GM23338 (cell line): ENCODE measurements around the gene SNTG2. TPM values are rescaled to one million over a fixed set of nuclear protein-coding genes. Genes with fewer than 3 reads are reported as not detected.

Experiments used
- ATAC-seq: fragments of 200-7000 bp; cut with Tn5 transposase; 3 replicates; pipeline ENCODE4 v1.9.1; 2020
- DNase-seq: peaks from one replicate; pipeline ENCODE4 v3.0.0-alpha.2; 2015; ENCODE audit warnings: low spot score
- H2AFZ ChIP-seq: fragments of 200-600 bp; sonication (generic); 2 replicates; pipeline ENCODE4 v1.8.0; 2016; ENCODE audit warnings: antibody characterized with exemption, mild to moderate bottlenecking, moderate library complexity
- H3F3A ChIP-seq: fragments of 200-600 bp; sonication (generic); replicated peaks from 2 replicates; pipeline ENCODE4 v1.8.0; 2017; ENCODE audit warnings: antibody characterized with exemption, mixed run types, low read depth
- H3K27ac ChIP-seq: fragments of 200-600 bp; sonication (generic); 2 replicates; pipeline ENCODE4 v1.6.1; 2016; ENCODE audit warnings: low read depth
- H3K27me3 ChIP-seq: fragments of 200-600 bp; sonication (generic); 2 replicates; pipeline ENCODE4 v1.8.0; 2016; ENCODE audit warnings: mild to moderate bottlenecking, mixed run types, moderate library complexity; ENCODE audit not compliant: insufficient read depth
- H3K36me3 ChIP-seq: fragments of 200-600 bp; sonication (generic); 2 replicates; pipeline ENCODE4 v1.8.0; 2016; ENCODE audit warnings: mild to moderate bottlenecking; ENCODE audit not compliant: insufficient read depth
- H3K4me1 ChIP-seq: fragments of 200-600 bp; sonication (generic); 2 replicates; pipeline ENCODE4 v1.8.0; 2016; ENCODE audit warnings: mild to moderate bottlenecking, moderate library complexity; ENCODE audit not compliant: insufficient read depth
- H3K4me2 ChIP-seq: fragments of 200-600 bp; sonication (generic); 2 replicates; pipeline ENCODE4 v1.7.1; 2017; ENCODE audit warnings: mixed run types
- H3K4me3 ChIP-seq: fragments of 200-600 bp; sonication (generic); 2 replicates; pipeline ENCODE4 v1.6.1; 2016; ENCODE audit warnings: mixed run types
- H3K79me2 ChIP-seq: fragments of 200-600 bp; sonication (generic); replicated peaks from 2 replicates; pipeline ENCODE4 v1.8.0; 2017; ENCODE audit warnings: mild to moderate bottlenecking; ENCODE audit not compliant: insufficient read depth
- H3K9me2 ChIP-seq: fragments of 200-600 bp; sonication (generic); 2 replicates; pipeline ENCODE4 v1.8.0; 2017; ENCODE audit not compliant: insufficient read depth
- H4K20me1 ChIP-seq: fragments of 200-600 bp; sonication (generic); replicated peaks from 2 replicates; pipeline ENCODE4 v1.8.0; 2017; ENCODE audit warnings: mild to moderate bottlenecking; ENCODE audit not compliant: insufficient read depth
- H3K27ac Mint-ChIP-seq: 2 replicates; pipeline ENCODE4 v1.8.0; 2020; ENCODE audit warnings: inconsistent platforms, mild to moderate bottlenecking, moderate library complexity, mixed read lengths
- H3K27me3 Mint-ChIP-seq: 3 replicates; pipeline ENCODE4 v1.8.0; 2022; ENCODE audit warnings: low read depth, mild to moderate bottlenecking, moderate library complexity, mixed read lengths, inconsistent platforms; ENCODE audit not compliant: insufficient read depth, poor library complexity
- H3K36me3 Mint-ChIP-seq: 3 replicates; pipeline ENCODE4 v1.8.0; 2021; ENCODE audit warnings: low read depth, mild to moderate bottlenecking, inconsistent platforms, moderate library complexity, mixed read lengths
- H3K4me1 Mint-ChIP-seq: 3 replicates; pipeline ENCODE4 v1.8.0; 2020; ENCODE audit warnings: mild to moderate bottlenecking, inconsistent platforms, mixed read lengths
- H3K4me3 Mint-ChIP-seq: 3 replicates; pipeline ENCODE4 v1.8.0; 2021; ENCODE audit warnings: moderate library complexity, mild to moderate bottlenecking, inconsistent platforms, mixed read lengths
- H3K9me3 Mint-ChIP-seq: 3 replicates; pipeline ENCODE4 v1.8.0; 2020; ENCODE audit warnings: moderate library complexity, mild to moderate bottlenecking, inconsistent platforms, mixed read lengths
- CREB1 ChIP-seq: fragments of 250-450 bp; sonication (Bioruptor Pico); IDR thresholded peaks from 2 replicates; pipeline ENCODE4 v1.5.0; 2020; ENCODE audit warnings: low read depth, mild to moderate bottlenecking, moderate library complexity
- ZNF114 ChIP-seq: fragments of 250-450 bp; sonication (Bioruptor Pico); IDR thresholded peaks from 2 replicates; pipeline ENCODE4 v1.5.0; 2020; ENCODE audit warnings: mild to moderate bottlenecking, moderate library complexity
- polyA plus RNA-seq: library from polyadenylated mRNA; unstranded; fragments of >200 nt; fragmentation: Nextera tagmentation; extraction: Ambion mirVana; gene quantifications from 2 replicates; pipeline ENCODE4 v1.2.1, GENCODE V29; 2016
- total RNA-seq: library from RNA; depleted of rRNA; stranded (reverse); fragments of >200 nt; shearing (Covaris generic); gene quantifications from 2 replicates; pipeline ENCODE4 v1.2.3, GENCODE V29; 2014
- TF ChIP-seq, protein P1 (sequence below): fragments of 250-450 bp; sonication (Bioruptor Pico); IDR thresholded peaks from 2 replicates; pipeline ENCODE4 v1.5.0; 2020; ENCODE audit warnings: mild to moderate bottlenecking, moderate library complexity
- TF ChIP-seq, protein P2 (sequence below): IDR thresholded peaks from one replicate; pipeline ENCODE4 v1.6.1; 2018; ENCODE audit warnings: antibody characterized with exemption; ENCODE audit not compliant: unreplicated experiment

SNTG2 gene
- total and polyA plus RNA-seq, 2 experiments from 2014 or later, result 27.5 to 60.4 TPM

DNA sequence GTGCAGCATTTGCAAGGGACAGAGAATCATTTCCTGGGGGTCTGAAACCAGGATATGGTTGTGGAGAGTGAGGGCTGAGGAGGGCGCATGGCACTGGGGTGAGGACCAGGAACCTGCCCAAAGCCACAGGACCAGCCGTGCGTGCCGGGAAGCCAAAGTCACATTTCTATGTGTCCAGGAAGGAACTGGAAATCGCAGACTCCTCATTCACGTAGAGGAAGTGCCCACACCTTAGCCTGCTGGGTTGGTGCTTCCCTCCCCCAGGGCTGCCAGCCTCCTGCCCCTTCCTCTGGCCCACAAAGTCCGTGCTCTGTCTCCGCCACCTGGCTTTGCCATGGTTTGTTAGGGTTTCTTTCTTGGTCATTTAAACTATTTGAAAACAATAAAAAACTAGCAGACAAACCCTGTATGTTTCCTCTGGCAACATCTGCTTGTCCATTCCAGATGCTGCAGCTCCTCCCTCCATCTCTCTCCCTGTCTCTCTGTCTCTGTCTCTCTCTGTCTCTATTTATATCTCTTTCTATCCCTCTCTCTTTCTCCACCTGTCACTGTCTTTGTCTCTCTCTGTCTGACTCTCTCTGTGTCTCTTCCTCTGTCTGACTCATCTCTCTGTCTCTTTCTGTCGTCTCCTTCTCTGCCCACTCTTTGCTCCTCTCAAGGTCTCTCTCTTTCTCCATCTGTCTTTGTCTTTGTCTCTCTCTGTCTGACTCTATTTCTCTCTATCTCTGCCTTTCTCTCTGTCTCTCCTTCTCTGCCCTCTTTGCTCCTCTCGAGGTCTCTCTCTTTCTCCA is 299.4 kb downstream of the SNTG2 start (continued):
- TF ChIP-seq, protein P1, sequence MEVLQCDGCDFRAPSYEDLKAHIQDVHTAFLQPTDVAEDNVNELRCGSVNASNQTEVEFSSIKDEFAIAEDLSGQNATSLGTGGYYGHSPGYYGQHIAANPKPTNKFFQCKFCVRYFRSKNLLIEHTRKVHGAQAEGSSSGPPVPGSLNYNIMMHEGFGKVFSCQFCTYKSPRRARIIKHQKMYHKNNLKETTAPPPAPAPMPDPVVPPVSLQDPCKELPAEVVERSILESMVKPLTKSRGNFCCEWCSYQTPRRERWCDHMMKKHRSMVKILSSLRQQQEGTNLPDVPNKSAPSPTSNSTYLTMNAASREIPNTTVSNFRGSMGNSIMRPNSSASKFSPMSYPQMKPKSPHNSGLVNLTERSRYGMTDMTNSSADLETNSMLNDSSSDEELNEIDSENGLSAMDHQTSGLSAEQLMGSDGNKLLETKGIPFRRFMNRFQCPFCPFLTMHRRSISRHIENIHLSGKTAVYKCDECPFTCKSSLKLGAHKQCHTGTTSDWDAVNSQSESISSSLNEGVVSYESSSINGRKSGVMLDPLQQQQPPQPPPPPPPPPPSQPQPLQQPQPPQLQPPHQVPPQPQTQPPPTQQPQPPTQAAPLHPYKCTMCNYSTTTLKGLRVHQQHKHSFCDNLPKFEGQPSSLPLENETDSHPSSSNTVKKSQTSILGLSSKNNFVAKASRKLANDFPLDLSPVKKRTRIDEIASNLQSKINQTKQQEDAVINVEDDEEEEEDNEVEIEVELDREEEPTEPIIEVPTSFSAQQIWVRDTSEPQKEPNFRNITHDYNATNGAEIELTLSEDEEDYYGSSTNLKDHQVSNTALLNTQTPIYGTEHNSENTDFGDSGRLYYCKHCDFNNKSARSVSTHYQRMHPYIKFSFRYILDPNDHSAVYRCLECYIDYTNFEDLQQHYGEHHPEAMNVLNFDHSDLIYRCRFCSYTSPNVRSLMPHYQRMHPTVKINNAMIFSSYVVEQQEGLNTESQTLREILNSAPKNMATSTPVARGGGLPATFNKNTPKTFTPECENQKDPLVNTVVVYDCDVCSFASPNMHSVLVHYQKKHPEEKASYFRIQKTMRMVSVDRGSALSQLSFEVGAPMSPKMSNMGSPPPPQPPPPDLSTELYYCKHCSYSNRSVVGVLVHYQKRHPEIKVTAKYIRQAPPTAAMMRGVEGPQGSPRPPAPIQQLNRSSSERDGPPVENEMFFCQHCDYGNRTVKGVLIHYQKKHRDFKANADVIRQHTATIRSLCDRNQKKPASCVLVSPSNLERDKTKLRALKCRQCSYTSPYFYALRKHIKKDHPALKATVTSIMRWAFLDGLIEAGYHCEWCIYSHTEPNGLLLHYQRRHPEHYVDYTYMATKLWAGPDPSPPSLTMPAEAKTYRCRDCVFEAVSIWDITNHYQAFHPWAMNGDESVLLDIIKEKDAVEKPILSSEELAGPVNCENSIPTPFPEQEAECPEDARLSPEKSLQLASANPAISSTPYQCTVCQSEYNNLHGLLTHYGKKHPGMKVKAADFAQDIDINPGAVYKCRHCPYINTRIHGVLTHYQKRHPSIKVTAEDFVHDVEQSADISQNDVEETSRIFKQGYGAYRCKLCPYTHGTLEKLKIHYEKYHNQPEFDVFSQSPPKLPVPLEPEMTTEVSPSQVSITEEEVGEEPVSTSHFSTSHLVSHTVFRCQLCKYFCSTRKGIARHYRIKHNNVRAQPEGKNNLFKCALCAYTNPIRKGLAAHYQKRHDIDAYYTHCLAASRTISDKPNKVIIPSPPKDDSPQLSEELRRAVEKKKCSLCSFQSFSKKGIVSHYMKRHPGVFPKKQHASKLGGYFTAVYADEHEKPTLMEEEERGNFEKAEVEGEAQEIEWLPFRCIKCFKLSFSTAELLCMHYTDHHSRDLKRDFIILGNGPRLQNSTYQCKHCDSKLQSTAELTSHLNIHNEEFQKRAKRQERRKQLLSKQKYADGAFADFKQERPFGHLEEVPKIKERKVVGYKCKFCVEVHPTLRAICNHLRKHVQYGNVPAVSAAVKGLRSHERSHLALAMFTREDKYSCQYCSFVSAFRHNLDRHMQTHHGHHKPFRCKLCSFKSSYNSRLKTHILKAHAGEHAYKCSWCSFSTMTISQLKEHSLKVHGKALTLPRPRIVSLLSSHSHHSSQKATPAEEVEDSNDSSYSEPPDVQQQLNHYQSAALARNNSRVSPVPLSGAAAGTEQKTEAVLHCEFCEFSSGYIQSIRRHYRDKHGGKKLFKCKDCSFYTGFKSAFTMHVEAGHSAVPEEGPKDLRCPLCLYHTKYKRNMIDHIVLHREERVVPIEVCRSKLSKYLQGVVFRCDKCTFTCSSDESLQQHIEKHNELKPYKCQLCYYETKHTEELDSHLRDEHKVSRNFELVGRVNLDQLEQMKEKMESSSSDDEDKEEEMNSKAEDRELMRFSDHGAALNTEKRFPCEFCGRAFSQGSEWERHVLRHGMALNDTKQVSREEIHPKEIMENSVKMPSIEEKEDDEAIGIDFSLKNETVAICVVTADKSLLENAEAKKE (CRISPR knock-in tag), result no peak
- TF ChIP-seq, protein P2, sequence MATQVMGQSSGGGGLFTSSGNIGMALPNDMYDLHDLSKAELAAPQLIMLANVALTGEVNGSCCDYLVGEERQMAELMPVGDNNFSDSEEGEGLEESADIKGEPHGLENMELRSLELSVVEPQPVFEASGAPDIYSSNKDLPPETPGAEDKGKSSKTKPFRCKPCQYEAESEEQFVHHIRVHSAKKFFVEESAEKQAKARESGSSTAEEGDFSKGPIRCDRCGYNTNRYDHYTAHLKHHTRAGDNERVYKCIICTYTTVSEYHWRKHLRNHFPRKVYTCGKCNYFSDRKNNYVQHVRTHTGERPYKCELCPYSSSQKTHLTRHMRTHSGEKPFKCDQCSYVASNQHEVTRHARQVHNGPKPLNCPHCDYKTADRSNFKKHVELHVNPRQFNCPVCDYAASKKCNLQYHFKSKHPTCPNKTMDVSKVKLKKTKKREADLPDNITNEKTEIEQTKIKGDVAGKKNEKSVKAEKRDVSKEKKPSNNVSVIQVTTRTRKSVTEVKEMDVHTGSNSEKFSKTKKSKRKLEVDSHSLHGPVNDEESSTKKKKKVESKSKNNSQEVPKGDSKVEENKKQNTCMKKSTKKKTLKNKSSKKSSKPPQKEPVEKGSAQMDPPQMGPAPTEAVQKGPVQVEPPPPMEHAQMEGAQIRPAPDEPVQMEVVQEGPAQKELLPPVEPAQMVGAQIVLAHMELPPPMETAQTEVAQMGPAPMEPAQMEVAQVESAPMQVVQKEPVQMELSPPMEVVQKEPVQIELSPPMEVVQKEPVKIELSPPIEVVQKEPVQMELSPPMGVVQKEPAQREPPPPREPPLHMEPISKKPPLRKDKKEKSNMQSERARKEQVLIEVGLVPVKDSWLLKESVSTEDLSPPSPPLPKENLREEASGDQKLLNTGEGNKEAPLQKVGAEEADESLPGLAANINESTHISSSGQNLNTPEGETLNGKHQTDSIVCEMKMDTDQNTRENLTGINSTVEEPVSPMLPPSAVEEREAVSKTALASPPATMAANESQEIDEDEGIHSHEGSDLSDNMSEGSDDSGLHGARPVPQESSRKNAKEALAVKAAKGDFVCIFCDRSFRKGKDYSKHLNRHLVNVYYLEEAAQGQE, result no peak

DNA sequence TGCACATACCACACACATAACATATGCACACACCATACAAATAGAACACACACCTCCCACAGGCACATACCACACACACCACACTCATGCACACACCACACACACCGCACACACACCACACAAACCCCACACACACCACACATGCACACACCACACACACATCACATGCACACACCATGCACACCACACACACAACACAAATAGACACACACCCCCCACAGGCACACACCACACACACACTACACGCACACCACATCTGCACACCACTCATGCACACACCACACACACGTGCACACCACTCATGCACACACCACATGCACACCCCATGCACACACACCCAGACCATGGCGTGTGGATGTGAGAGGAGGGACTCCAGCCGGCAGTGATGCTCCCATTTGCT is 300.9 kb downstream of the SNTG2 start:
- Histone ChIP-seq H3K27me3 (no peaks in the 10 kb centered on the region), H4K20me1 (no peaks in the 10 kb centered on the region), H2AFZ (no peak overlapping the region), H3K4me3 (no peak overlapping the region), H3K79me2 (no peaks in the 10 kb centered on the region), H3K4me2 (no peak overlapping the region), H3K9me2 (no peaks in the 10 kb centered on the region), H3F3A (no peaks in the 10 kb centered on the region), H3K27ac (no peak overlapping the region), H3K4me1 (no peaks in the 10 kb centered on the region), H3K36me3 (no peaks in the 10 kb centered on the region)
- Mint-ChIP-seq H3K36me3 (no peaks in the 10 kb centered on the region), H3K4me3 (no peak overlapping the region), H3K27me3 (no peaks in the 10 kb centered on the region), H3K27ac (no peak overlapping the region), H3K9me3 (no peaks in the 10 kb centered on the region), H3K4me1 (peaks cover 8% of the 10 kb centered on the region; the same call in 2 of the 3 replicates)
- DNase-seq, result no peak
- TF ChIP-seq CREB1 (CRISPR knock-in tag) (no peak), ZNF114 (CRISPR knock-in tag) (no peak)
- ATAC-seq, result no peak
